HL-60 (cell line): ENCODE data around the gene SOX6.

Experiments
- DNase-seq, 2 experiments: peaks; one replicate each; pipeline ENCODE4 v3.0.0-alpha.2; 2010 to 2020; ENCODE audit warnings: low read depth in 1 of 2, low spot score in 1 of 2
- H3K27ac ChIP-seq: fragments of 250-450 bp; sonication (Bioruptor Pico); replicated peaks from 2 replicates; pipeline ENCODE4 v1.5.1; 2020; ENCODE audit warnings: mild to moderate bottlenecking, moderate library complexity
- H3K27me3 ChIP-seq: fragments of 250-450 bp; sonication (Bioruptor Pico); 2 replicates; pipeline ENCODE4 v1.5.1; 2021; ENCODE audit warnings: mild to moderate bottlenecking, moderate library complexity; ENCODE audit not compliant: insufficient read depth, poor library complexity, severe bottlenecking
- H3K4me3 ChIP-seq: replicated peaks from 2 replicates; pipeline ENCODE4 v1.5.1; 2011; ENCODE audit warnings: mild to moderate bottlenecking, control low read depth, low read length; ENCODE audit not compliant: insufficient read depth
- CTCF ChIP-seq: IDR thresholded peaks from one replicate; pipeline ENCODE4 v1.5.1; 2011; ENCODE audit warnings: low read length, control low read depth, inconsistent platforms; ENCODE audit not compliant: insufficient read depth
- GABPA ChIP-seq: IDR thresholded peaks from 2 replicates; pipeline ENCODE4 v1.6.1; 2012; ENCODE audit warnings: low read depth
- POLR2AphosphoS5 ChIP-seq: IDR thresholded peaks from 2 replicates; pipeline ENCODE4 v1.6.1; 2012; ENCODE audit warnings: low read depth
- REST ChIP-seq: IDR thresholded peaks from 2 replicates; pipeline ENCODE4 v1.6.1; 2012; ENCODE audit warnings: low read depth; ENCODE audit not compliant: insufficient replicate concordance
- SPI1 ChIP-seq: IDR thresholded peaks from 2 replicates; pipeline ENCODE4 v1.6.1; 2012; ENCODE audit warnings: low read depth, mild to moderate bottlenecking, borderline replicate concordance

Gene SOX6

DNA sequence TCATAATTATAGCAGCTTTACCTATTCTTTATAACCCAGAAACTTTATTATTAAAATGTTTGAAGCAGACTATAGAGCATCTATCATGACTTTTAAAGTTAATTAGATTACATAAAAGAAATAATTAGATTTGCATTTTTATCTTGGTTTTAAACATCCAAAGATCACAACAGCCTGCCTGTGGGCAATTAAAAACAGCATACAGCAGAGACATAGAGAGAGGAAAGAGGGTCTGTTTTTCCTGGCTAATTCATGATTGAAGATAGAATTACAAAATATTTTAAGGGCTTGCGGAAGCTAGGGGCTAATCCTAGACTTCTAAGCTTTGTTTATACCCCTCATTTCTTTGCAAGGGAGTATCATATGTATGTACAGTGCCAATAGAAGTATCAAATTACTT lies 178.1 kb downstream of the SOX6 start:
- DNase-seq, result no peak
- no peak for TF ChIP-seq CTCF
- Histone ChIP-seq H3K27me3 (no peaks in the 10 kb centered on the region), H3K27ac (no peak overlapping the region), H3K4me3 (no peak overlapping the region)

DNA sequence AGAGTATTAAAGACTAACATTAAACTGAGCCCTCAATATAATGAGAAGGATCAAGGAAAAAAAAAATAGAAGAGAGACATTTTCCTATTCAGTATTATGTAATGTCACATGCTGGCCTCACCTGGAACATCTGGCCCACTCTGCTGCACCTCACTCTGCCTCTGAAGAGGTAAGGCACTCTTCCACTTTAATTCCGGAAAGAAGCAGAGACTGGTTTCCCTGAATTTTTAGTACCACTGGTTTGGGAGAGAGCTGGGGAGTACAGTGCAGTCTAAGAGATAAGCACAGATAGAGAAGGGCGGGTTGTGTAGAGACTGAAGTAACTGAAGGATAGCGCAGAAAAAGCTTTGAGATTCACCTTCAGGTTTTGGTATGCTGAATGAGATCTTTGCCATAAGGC lies 178.7 kb downstream of the SOX6 start:
- no peak for DNase-seq
- Histone ChIP-seq H3K27me3 (no peaks in the 10 kb centered on the region), H3K27ac (no peak overlapping the region), H3K4me3 (no peak overlapping the region)
- TF ChIP-seq REST (no peak), POLR2AphosphoS5 (no peak), CTCF (no peak), SPI1 (no peak), GABPA (no peak)

DNA sequence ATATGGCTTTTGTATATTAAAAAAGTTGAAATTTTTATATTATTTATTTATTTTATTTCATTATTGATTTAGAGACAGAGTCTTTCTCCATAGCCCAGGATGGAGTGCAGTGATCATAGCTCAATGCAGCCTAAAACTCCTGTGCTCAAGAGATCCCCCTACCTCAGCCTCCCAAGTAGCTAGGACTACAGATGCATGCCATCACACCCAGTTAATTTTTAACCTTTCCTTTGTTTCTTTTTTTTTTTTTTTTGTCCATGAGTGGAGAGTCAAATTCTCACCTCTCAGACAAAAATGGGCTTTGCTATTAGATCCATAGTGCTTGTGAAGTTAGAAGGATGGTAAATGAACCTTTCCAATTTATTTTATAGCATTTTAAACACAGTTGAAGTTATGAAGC lies 182.5 kb downstream of the SOX6 start:
- TF ChIP-seq REST (no peak), CTCF (no peak), GABPA (no peak), SPI1 (no peak), POLR2AphosphoS5 (no peak)
- no peak overlapping the region for H3K27ac ChIP-seq
- no peak for DNase-seq
- no peaks in the 10 kb centered on the region for H3K27me3 ChIP-seq
- no peak overlapping the region for H3K4me3 ChIP-seq

- no peak overlapping the region for H3K27ac ChIP-seq
- H3K4me3 ChIP-seq, result no peak overlapping the region
- TF ChIP-seq CTCF (no peak), REST (no peak), POLR2AphosphoS5 (no peak), SPI1 (no peak), GABPA (no peak)
- peaks cover 3% of the 10 kb centered on the region for H3K27me3 ChIP-seq
- no peak for DNase-seq
These were observed 184.5 kb downstream of the SOX6 start for GRCh38 chr11:16171882-16172281.
